GM19043 (cell line): ENCODE measurements around the gene DQX1.

ENCODE experiments used
- ATAC-seq: cut with Tn5 transposase; IDR thresholded peaks from one replicate; pipeline ENCODE4 v1.9.1; 2021; ENCODE audit warnings: low read depth; ENCODE audit not compliant: unreplicated experiment

Gene DQX1

GRCh38 chr2:74534411-74534810 is 8.4 kb upstream of the DQX1 start:
- ATAC-seq: no peak

GRCh38 chr2:74533464-74533863 is 7.4 kb upstream of the DQX1 start:
- no peak for ATAC-seq

GRCh38 chr2:74532222-74532621 is 6.2 kb upstream of the DQX1 start:
- ATAC-seq: no peak

GRCh38 chr2:74531666-74532065 is 5.6 kb upstream of the DQX1 start:
- no peak for ATAC-seq

GRCh38 chr2:74530239-74531187 is 4.5 kb upstream of the DQX1 start:
- no peak for ATAC-seq

- ATAC-seq: peak; percentile 86
Observed at GRCh38 chr2:74529357-74530238, 3.6 kb upstream of the DQX1 start, which contains the start of the genes AUP1 and HTRA2. TSS of gene AUP1 (minus strand) at chr2:74529706. CDS start at chr2:74529629, 77 bp downstream. TSS of gene HTRA2 (plus strand) at chr2:74529933. CDS start at chr2:74530007, 74 bp downstream.

- no peak for ATAC-seq
Observed at GRCh38 chr2:74528600-74529356, 2.7 kb upstream of the DQX1 start.

- ATAC-seq: no peak
Observed at GRCh38 chr2:74527741-74528140, 1.7 kb upstream of the DQX1 start.

GRCh38 chr2:74526649-74527230 is 709 bp upstream of the DQX1 start:
- ATAC-seq: no peak

- ATAC-seq: no peak
Observed at GRCh38 chr2:74524955-74525716, 895 bp downstream of the DQX1 start.

- ATAC-seq: no peak
Observed at GRCh38 chr2:74524005-74524404, 2.0 kb downstream of the DQX1 start.

- ATAC-seq: no peak
Observed at GRCh38 chr2:74522516-74522915, 3.5 kb downstream of the DQX1 start.

GRCh38 chr2:74516650-74517049 is 9.4 kb downstream of the DQX1 start:
- ATAC-seq: no peak

GRCh38 chr2:74515981-74516633 is 9.9 kb downstream of the DQX1 start:
- ATAC-seq: no peak

- ATAC-seq: no peak
Observed at GRCh38 chr2:74515271-74515980, 10.6 kb downstream of the DQX1 start.

- ATAC-seq: no peak
Observed at GRCh38 chr2:74514368-74515270, 11.4 kb downstream of the DQX1 start, which contains the start of gene TLX2. TSS of gene TLX2 (plus strand) at chr2:74514450. CDS start at chr2:74514807, 357 bp downstream.
